Rectal smooth muscle tissue (tissue), 1 donor: ENCODE data around the gene PLA2G5.
"Not testable (repeated sequence)": the region's sequence is repeated elsewhere in the genome, so short reads cannot be mapped to it uniquely, and the experiment has no call there.

Source experiments
- H3K27ac ChIP-seq: one replicate; pipeline ENCODE4 v1.7.0; 2013; ENCODE audit warnings: low read depth, low read length, inconsistent platforms
- H3K27me3 ChIP-seq: one replicate; pipeline ENCODE4 v1.7.0; 2013; ENCODE audit warnings: low read length; ENCODE audit not compliant: control insufficient read depth, insufficient read depth
- H3K36me3 ChIP-seq: one replicate; pipeline ENCODE4 v1.7.0; 2013; ENCODE audit warnings: low read length; ENCODE audit not compliant: control insufficient read depth, insufficient read depth
- H3K4me1 ChIP-seq: one replicate; pipeline ENCODE4 v1.7.0; 2013; ENCODE audit warnings: low read length; ENCODE audit not compliant: control insufficient read depth, insufficient read depth
- H3K4me3 ChIP-seq: one replicate; pipeline ENCODE4 v1.7.0; 2013; ENCODE audit warnings: low read length
- H3K9ac ChIP-seq: one replicate; pipeline ENCODE4 v1.7.0; 2013; ENCODE audit warnings: low read length

Gene PLA2G5

DNA sequence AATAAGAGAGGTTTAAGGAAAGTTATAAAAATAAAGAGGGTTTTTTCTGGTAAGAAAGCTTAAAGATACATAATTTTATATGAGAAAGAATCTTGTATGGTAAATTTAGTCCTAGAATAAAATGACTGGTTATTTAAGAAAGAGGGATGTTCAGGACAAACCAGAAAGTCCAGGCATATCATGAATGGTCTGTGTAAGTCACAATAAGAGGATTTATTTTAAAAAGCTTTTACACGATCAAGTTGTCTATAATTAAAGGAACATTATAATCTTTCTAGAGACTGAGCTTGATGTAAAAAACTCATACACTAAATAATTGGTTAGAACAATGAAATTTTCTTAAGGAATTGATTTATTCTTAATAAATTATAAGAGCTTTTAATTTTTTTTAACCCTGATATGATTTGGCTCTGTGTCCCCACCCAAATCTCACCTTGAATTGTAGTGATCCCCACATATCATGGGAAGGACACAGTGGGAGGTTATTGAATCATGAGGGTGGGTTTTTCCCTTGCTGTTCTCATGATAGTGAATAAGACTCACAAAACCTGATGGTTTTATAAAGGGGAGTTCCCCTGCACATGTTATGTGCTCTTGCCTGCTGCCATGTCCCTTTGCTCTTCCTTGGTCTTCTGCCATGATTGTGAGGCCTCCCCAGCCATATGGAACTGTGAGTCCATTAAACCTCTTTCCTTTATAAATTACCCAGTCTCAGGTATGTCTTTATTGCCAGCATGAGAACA, 20.8 kb upstream of the PLA2G5 start:
- not testable (repeated sequence) for H3K4me3 ChIP-seq, H3K27me3 ChIP-seq, H3K4me1 ChIP-seq, H3K36me3 ChIP-seq, H3K9ac ChIP-seq, H3K27ac ChIP-seq

DNA sequence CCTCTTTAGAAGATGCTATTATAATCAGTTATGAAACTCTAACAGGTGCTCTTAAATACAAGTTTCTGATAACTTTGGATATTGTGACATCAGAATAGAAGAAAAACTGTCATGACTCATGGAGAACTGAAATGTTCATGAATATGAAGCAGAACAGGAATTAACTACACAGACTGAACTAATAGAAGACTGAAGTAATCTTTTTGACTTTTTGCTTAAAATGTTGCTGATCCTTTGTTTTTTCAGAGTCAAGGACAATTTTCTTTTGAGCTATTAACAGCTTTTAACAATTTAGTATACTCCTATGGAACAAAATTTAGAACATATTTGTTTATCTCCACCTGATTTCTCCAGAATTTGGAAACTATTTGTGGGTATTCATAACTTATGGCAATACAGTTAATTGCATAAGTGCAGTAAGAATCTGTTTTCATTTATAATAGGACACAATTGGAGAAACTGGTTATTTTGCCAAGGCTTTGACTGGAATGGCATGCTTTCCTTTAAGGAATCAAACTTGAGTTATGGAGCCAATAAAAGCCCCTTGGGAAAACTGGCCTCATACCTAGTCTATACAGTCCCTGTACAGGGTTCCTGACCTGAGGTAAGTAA, 18.7 kb upstream of the PLA2G5 start:
- Histone ChIP-seq H3K27me3 (no peaks in the 10 kb centered on the region), H3K4me1 (no peaks in the 10 kb centered on the region)

DNA sequence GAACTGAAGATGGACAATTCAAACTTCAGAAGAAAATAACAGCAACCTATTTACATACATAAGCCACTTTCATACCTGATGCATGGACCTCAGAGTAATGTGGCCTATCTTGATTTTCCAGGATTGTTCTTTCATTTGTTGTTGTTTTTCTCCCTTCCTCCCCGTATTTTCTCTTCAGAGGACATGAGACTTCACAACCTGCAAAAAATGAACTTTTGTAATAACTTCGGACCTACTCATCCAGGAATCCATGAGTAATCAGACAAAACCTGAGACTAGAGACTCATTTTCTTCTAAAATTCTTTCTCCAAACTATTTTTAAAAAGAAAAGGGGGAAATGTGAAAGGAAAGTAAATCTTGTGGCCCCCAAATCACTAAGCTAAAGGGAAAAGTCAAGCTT, 17.6 kb upstream of the PLA2G5 start:
- no peak overlapping the region for H3K27ac ChIP-seq
- H3K36me3 ChIP-seq, result no peaks in the 10 kb centered on the region
- H3K9ac ChIP-seq, result no peak overlapping the region
- H3K4me3 ChIP-seq, result no peak overlapping the region
- H3K4me1 ChIP-seq, result no peaks in the 10 kb centered on the region
- H3K27me3 ChIP-seq, result no peaks in the 10 kb centered on the region

More for the DNA sequence above, 18.7 kb upstream of the PLA2G5 start:
- no peak overlapping the region for H3K27ac ChIP-seq
- H3K9ac ChIP-seq, result no peak overlapping the region
- H3K36me3 ChIP-seq, result no peaks in the 10 kb centered on the region
- H3K4me3 ChIP-seq, result no peak overlapping the region

DNA sequence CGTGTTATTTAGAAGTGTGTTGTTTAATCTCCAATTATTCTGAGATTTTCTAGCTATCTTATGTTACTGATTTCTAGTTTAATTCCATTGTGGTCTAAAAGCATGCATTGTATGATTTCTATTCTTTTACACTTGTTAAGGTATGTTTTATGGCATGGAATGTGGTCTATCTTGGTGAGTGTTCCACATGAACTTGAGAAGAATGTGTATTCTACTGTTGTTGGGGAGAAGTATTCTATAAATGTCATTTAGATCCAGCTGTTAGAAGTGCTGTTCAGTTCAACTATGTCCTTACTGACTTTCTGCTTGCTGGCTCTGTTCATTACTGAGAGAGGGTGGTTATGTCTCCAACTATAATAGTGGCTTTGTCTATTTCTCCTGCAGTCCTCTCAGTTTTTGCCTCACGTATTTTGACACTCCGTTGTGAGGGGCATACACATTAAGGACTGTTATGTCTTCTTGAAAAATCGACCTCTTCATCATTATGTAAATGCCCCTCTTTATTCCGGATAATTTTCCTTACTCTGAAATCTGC, 12.0 kb upstream of the PLA2G5 start:
- Histone ChIP-seq H3K27me3 (no peaks in the 10 kb centered on the region), H3K9ac (no peak overlapping the region), H3K4me1 (peaks cover 3% of the 10 kb centered on the region), H3K36me3 (no peaks in the 10 kb centered on the region), H3K4me3 (no peak overlapping the region), H3K27ac (no peak overlapping the region)

DNA sequence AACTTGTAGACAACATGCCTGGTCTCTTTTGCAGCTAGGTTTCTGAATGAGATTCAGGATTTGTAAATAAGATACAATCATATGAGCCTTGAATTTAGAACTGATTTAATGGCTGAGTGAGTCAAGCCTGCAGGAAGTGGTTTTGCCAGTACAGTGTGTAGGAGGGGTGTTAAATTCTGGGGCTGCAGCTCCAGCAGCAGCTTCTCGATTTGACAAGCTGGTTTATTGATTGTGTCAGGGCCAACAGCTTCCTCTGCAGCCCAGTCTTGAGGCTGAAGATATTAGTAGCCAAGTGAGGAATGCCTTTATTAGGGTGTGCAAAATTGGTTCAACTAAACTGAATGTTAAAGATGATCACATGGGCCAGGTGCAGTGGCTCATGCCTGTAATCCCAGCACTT, 11.5 kb upstream of the PLA2G5 start:
- no peak overlapping the region for H3K27ac ChIP-seq

DNA sequence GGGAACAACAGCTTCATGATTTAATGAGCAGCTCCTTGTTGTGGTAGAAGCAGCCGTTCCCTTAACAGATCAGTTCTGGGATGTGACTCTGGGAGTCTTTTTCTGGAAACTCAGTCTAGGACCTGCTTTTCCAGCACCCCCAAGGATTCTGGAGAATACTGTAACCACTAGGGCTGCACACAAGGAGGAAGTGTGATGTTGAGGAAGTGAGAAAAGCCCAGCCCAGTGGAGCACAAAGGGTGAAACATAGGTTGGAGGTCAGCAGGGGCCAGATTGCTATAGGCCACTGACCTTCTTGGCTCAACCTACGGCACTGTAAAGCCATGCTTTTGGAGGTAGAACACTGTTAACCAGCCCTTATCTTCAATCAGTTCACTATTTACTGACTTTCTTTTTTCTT, 10.1 kb upstream of the PLA2G5 start:
- no peaks in the 10 kb centered on the region for H3K36me3 ChIP-seq
- H3K27ac ChIP-seq, result no peak overlapping the region
- no peak overlapping the region for H3K9ac ChIP-seq
- H3K4me3 ChIP-seq, result no peak overlapping the region
- H3K27me3 ChIP-seq, result no peaks in the 10 kb centered on the region
- peaks cover 3% of the 10 kb centered on the region for H3K4me1 ChIP-seq

More for the DNA sequence above, 11.5 kb upstream of the PLA2G5 start:
- peaks cover 3% of the 10 kb centered on the region for H3K4me1 ChIP-seq
- no peak overlapping the region for H3K9ac ChIP-seq
- H3K4me3 ChIP-seq, result no peak overlapping the region
- H3K36me3 ChIP-seq, result no peaks in the 10 kb centered on the region
- H3K27me3 ChIP-seq, result no peaks in the 10 kb centered on the region

DNA sequence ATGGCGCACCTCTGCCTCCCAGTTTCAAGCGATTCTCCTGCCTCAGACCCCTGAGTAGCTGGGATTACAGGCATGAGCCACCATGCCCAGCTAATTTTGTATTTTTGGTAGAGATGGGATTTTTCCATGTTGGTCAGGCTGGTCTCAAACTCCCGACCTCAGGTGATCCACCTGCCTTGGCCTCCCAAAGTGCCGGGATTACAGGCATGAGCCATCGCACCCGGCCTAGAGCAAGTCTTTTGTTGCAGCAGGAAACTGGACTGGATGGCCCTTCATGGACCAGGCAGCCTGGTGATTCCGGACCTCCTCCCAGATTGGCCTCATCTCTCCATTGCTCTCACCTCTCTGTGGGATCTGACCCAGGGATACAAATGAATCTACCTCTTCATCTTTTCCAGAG, 9.2 kb upstream of the PLA2G5 start:
- not testable (repeated sequence) for H3K4me1 ChIP-seq, H3K36me3 ChIP-seq

DNA sequence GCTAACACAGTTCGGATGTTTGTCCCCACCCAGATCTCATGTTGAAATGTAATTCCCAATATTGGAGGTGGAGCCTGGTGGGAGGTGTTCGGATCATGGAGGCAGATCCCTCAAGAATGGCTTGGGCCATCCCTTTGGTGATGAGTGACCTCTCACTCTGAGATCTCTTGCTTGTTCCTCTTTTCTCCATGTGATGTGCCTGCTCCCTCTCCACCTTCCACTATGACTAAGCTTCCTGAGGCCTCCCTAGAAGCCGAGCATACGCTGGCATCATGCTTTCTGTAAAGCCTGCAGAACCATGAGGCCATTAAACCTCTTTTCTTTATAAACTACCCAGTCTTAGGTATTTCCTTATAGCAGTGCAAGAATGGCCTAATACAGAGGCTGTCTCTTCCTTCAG, 8.1 kb upstream of the PLA2G5 start:
- Histone ChIP-seq H3K36me3 (no peaks in the 10 kb centered on the region), H3K9ac (no peak overlapping the region), H3K4me3 (no peak overlapping the region), H3K27ac (no peak overlapping the region), H3K4me1 (peaks cover 3% of the 10 kb centered on the region), H3K27me3 (no peaks in the 10 kb centered on the region)

More for the DNA sequence above, 9.2 kb upstream of the PLA2G5 start:
- not testable (repeated sequence) for H3K27me3 ChIP-seq, H3K9ac ChIP-seq, H3K27ac ChIP-seq, H3K4me3 ChIP-seq

DNA sequence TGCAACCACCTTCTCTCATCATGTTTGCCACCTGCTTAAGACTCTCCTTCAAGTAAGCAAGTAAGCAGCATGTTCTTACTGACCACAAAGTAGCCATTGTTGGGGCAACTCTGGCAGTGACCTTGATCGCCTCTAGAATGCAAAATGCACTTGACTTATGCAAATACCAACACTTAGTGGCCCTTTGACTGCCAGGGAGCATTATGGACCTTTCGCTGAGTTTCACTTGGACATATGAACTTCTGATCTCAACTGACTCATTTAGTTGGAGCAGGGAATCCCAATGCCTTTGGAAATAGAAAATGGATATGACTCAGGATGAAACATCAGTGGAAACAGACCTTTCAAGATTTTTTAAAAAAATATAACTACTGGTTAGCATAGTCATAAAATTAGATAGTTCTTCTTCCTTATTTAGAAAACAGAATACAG, 6.1 kb upstream of the PLA2G5 start:
- H3K9ac ChIP-seq, result no peak overlapping the region
- peaks cover under 1% of the 10 kb centered on the region for H3K4me1 ChIP-seq
- H3K4me3 ChIP-seq, result no peak overlapping the region
- H3K36me3 ChIP-seq, result no peaks in the 10 kb centered on the region
- no peak overlapping the region for H3K27ac ChIP-seq
- H3K27me3 ChIP-seq, result no peaks in the 10 kb centered on the region

DNA sequence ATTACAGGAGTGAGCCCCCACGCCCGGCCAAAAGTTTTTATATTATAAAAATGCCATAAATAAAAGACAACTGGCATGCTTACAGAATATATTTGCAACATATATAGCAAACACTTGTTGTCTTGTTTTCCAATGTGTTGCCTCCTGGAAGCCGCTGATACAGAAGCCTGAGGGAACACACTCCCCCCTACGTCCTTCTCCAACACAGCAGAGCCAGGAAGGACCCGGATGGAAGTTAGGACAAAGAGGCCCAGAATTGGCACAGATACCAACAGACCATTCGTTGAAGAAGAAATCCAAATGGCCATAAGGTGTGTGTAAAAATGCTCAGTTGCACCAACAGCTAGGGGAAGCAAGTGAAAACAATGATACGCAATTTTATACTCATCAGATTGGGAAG, 1.3 kb upstream of the PLA2G5 start:
- no peaks in the 10 kb centered on the region for H3K27me3 ChIP-seq
- H3K36me3 ChIP-seq, result no peaks in the 10 kb centered on the region
- H3K4me3 ChIP-seq, result no peak overlapping the region
- peaks cover 14% of the 10 kb centered on the region for H3K4me1 ChIP-seq
- no peak overlapping the region for H3K9ac ChIP-seq
- H3K27ac ChIP-seq, result no peak overlapping the region

DNA sequence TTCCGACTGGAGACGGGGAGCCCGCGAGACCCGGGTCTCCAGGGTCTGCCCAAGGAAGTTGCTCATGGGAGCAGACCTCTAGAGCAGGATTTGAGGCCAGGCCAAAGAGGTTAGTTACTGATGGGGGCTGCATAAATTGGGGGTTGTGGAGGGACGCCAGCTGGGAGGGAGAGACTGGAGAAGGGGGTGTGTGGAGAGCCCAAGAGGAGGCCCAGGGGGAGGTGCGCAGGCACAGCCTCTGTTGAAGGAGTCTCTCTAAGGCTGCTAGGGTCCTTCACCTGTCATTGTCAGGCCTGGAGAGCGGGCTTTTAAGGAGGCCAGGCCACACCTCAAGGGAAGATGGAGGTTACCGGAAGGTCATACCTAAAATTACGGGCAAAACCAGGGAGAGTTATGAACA, 363 bp downstream of the PLA2G5 start:
- Histone ChIP-seq H3K27me3 (no peaks in the 10 kb centered on the region), H3K4me1 (peaks cover 14% of the 10 kb centered on the region), H3K27ac (peak overlapping the region; percentile 93), H3K9ac (no peak overlapping the region), H3K36me3 (no peaks in the 10 kb centered on the region), H3K4me3 (peak overlapping the region; percentile 61)

DNA sequence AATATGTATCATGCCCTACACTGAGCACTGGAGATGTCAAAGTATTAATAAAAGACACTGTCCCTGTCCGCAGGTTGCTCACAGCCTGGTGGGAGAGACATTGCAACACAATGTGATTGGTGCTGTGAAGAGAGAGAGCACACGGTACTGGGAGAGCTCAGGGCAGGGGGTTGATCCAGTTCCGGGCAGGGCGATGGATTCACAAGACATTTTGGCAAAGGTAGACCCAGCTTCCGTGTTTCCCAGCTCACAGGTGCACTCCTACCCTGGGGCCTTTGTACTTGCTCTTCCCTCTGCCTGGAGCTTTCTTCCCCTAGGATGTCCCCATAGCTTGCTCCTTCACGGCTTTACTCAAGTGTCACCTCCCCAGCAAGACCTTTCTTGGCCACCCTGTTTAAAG, 1.4 kb downstream of the PLA2G5 start:
- H3K27ac ChIP-seq, result peak overlapping the region; percentile 93
- H3K9ac ChIP-seq, result no peak overlapping the region
- H3K4me3 ChIP-seq, result peak overlapping the region; percentile 61
- peaks cover 14% of the 10 kb centered on the region for H3K4me1 ChIP-seq
- H3K27me3 ChIP-seq, result no peaks in the 10 kb centered on the region
- H3K36me3 ChIP-seq, result no peaks in the 10 kb centered on the region

DNA sequence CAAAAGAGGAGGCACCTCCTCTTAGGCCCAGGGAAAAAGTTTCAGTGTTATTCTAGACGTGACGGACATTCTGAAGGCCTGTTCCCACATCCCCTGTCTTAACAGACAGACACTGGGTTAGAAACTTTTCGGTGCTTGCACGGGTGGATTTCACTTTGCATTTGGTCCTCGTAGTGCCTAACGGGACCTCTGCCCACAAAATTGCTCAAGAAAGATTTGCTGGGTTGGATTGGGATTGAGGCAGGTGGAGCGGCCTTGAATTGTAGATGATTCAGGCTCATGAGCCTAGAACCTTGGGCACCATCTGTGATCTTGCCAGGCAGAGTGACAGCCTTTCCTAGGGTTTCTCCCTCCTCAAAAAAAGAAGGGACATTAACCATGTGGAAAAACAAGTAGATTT, 2.8 kb downstream of the PLA2G5 start:
- H3K27ac ChIP-seq, result no peak overlapping the region

More for the DNA sequence above, 2.8 kb downstream of the PLA2G5 start:
- Histone ChIP-seq H3K36me3 (no peaks in the 10 kb centered on the region), H3K27me3 (no peaks in the 10 kb centered on the region), H3K4me3 (no peak overlapping the region), H3K9ac (no peak overlapping the region), H3K4me1 (peaks cover 14% of the 10 kb centered on the region)
